Uterus (tissue), 4 donors: ENCODE data around the gene NAXE. TPM values are rescaled to one million over a fixed set of nuclear protein-coding genes. Genes with fewer than 3 reads are reported as not detected.

ENCODE experiments used
- DNase-seq, 2 donors: peaks; one replicate each; pipeline ENCODE4 v3.0.0-alpha.2; 2019 to 2020
- H3K27ac ChIP-seq, 2 donors: fragments of 200-600 bp; sonication (generic); 1 replicate in 1 of 2; 2 replicates in 1 of 2; pipeline ENCODE4 v1.5.1; 2016 to 2018
- H3K27me3 ChIP-seq, 2 donors: fragments of 200-600 bp; sonication (generic); one replicate each; pipeline ENCODE4 v1.5.1; 2018 to 2019; ENCODE audit warnings: control low read depth in 1 of 2
- H3K36me3 ChIP-seq, 2 donors: fragments of 200-600 bp; sonication (generic); one replicate each; pipeline ENCODE4 v1.5.1; 2019; ENCODE audit warnings: control low read depth in 1 of 2
- H3K4me1 ChIP-seq, 2 donors: fragments of 200-600 bp; sonication (generic); one replicate each; pipeline ENCODE4 v1.5.1; 2018 to 2019; ENCODE audit warnings: control low read depth in 1 of 2
- H3K4me3 ChIP-seq, 2 donors: fragments of 200-600 bp; sonication (generic); 1 replicate in 1 of 2; 2 replicates in 1 of 2; pipeline ENCODE4 v1.5.1; 2018 to 2019; ENCODE audit warnings: mild to moderate bottlenecking in 1 of 2
- H3K9me3 ChIP-seq, 2 donors: fragments of 200-600 bp; sonication (generic); one replicate each; pipeline ENCODE4 v1.5.1; 2019; ENCODE audit warnings: control low read depth in 1 of 2
- CTCF ChIP-seq, 4 experiments: fragments of 200-600 bp in 2 of 4; fragments of 450-650 bp in 2 of 4; sonication (generic) in 2 of 4; IDR thresholded peaks; one replicate each; pipeline ENCODE4 v1.5.1; 2016 to 2019; ENCODE audit warnings: antibody characterized with exemption in 4 of 4, mild to moderate bottlenecking in 2 of 4, moderate library complexity in 1 of 4
- POLR2A ChIP-seq, 2 donors: fragments of 450-650 bp; IDR thresholded peaks; one replicate each; pipeline ENCODE4 v1.6.1; 2016; ENCODE audit warnings: antibody characterized with exemption in 2 of 2, mild to moderate bottlenecking in 1 of 2, moderate library complexity in 1 of 2
- intact Hi-C: fragments of 100-400 bp; cut with DNase I; formaldehyde crosslinking; loops from one replicate; pipeline ENCODE4 v1.15.1; 2023; ENCODE audit warnings: low total_unique reads
- total RNA-seq, 4 donors: library from RNA; depleted of rRNA in 3 of 4; stranded (reverse); fragments of >200 nt in 3 of 4; gene quantifications; one replicate each; pipeline versions ENCODE4 v1.1.0 to v1.2.4, GENCODE V29; 2014 to 2023
- donor health status: DM: yes; HTN: yes; CAD: no.

NAXE gene
- total RNA-seq, 4 donors from 2014 or later = 39.5 to 74.4 (median 52.2) TPM

GRCh38 chr1:156589546-156589945 lies 2.0 kb upstream of the NAXE start:
- intact Hi-C loops = no loop called here
- no peak for DNase-seq
- Histone ChIP-seq H3K27ac (no peak overlapping the region), H3K27me3 (no peaks in the 10 kb centered on the region), H3K4me3 (no peak overlapping the region), H3K36me3 (no peaks in the 10 kb centered on the region), H3K9me3 (no peaks in the 10 kb centered on the region), H3K4me1 (no peaks in the 10 kb centered on the region)
- TF ChIP-seq CTCF (IDR thresholded peaks at IDR 0.05) (no peak), POLR2A (IDR thresholded peaks at IDR 0.05) (no peak)

GRCh38 chr1:156590326-156591180 lies 1.0 kb upstream of the NAXE start:
- intact Hi-C loops = no loop called here
- Histone ChIP-seq H3K27ac (peak overlapping the region; percentile 87 to 93), H3K36me3 (no peaks in the 10 kb centered on the region), H3K4me3 (no peak overlapping the region), H3K27me3 (no peaks in the 10 kb centered on the region), H3K9me3 (no peaks in the 10 kb centered on the region), H3K4me1 (no peaks in the 10 kb centered on the region)
- no peak for TF ChIP-seq POLR2A (IDR thresholded peaks at IDR 0.05)
- TF ChIP-seq CTCF (IDR thresholded peaks at IDR 0.05) = no peak
- no peak for DNase-seq

GRCh38 chr1:156591181-156591431 lies 470 bp upstream of the NAXE start:
- TF ChIP-seq POLR2A (IDR thresholded peaks at IDR 0.05) = no peak
- no peak for TF ChIP-seq CTCF (IDR thresholded peaks at IDR 0.05)
- Histone ChIP-seq H3K9me3 (no peaks in the 10 kb centered on the region), H3K4me1 (no peaks in the 10 kb centered on the region), H3K27ac (peak overlapping the region; percentile 87 to 93), H3K36me3 (no peaks in the 10 kb centered on the region), H3K4me3 (peak overlapping the region; percentile 66 to 68), H3K27me3 (no peaks in the 10 kb centered on the region)
- intact Hi-C loops = no loop called here
- no peak for DNase-seq

GRCh38 chr1:156592158-156592909 lies 758 bp downstream of the NAXE start:
- intact Hi-C loops = no loop called here
- H3K27ac ChIP-seq = peak overlapping the region; percentile 87 to 93
- H3K36me3 ChIP-seq = no peaks in the 10 kb centered on the region
- peak overlapping the region; percentile 66 to 68 for H3K4me3 ChIP-seq
- H3K27me3 ChIP-seq = no peaks in the 10 kb centered on the region
- TF ChIP-seq POLR2A (IDR thresholded peaks at IDR 0.05) = no peak
- TF ChIP-seq CTCF (IDR thresholded peaks at IDR 0.05) = no peak
- no peaks in the 10 kb centered on the region for H3K9me3 ChIP-seq
- H3K4me1 ChIP-seq = no peaks in the 10 kb centered on the region
- no peak for DNase-seq
